Naive thymus-derived CD8-positive, alpha-beta T cell (primary cell): Measurements from ENCODE around the gene ASAP2. TPM values are rescaled to one million over a fixed set of nuclear protein-coding genes. Genes with fewer than 3 reads are reported as not detected.

Experiments used
- ATAC-seq, 2 donors: fragments of 150-1000 bp; cut with Tn5 transposase in 1 of 2; sonication (Bioruptor Pico), chemical (Tn5 transposase) in 1 of 2; 1 replicate in 1 of 2; 2 replicates in 1 of 2; pipeline ENCODE4 v1.10.0; 2021; ENCODE audit warnings: mild to moderate bottlenecking in 2 of 2, moderate library complexity in 2 of 2
- POLR2A ChIA-PET: fragments of 350-600 bp; sonication (Branson Sonifier 250); formaldehyde crosslinking; loops from one replicate; lab custom pipeline; 2021; ENCODE audit warnings: antibody characterized with exemption; lab: Charles Lee
- DNase-seq, 10 donors: peaks; one replicate each; pipeline versions ENCODE4 v3.0.0 to v3.0.0-alpha.2; 2020 to 2022
- H3K27ac Mint-ChIP-seq, 10 donors: one replicate each; pipeline ENCODE4 v1.8.0; 2020 to 2022; ENCODE audit warnings: mild to moderate bottlenecking in 10 of 10, mixed read lengths in 10 of 10, moderate library complexity in 4 of 10, inconsistent platforms in 1 of 10
- H3K27me3 Mint-ChIP-seq, 5 donors: one replicate each; pipeline ENCODE4 v1.8.0; 2021 to 2022; ENCODE audit warnings: mixed read lengths in 5 of 5
- H3K36me3 Mint-ChIP-seq, 3 donors: one replicate each; pipeline ENCODE4 v1.8.0; 2020 to 2022; ENCODE audit warnings: mixed read lengths in 3 of 3, mild to moderate bottlenecking in 2 of 3, inconsistent platforms in 1 of 3
- H3K4me1 Mint-ChIP-seq, 4 donors: one replicate each; pipeline ENCODE4 v1.8.0; 2021 to 2022; ENCODE audit warnings: mixed read lengths in 4 of 4
- H3K4me3 Mint-ChIP-seq, 10 donors: one replicate each; pipeline ENCODE4 v1.8.0; 2020 to 2022; ENCODE audit warnings: mild to moderate bottlenecking in 10 of 10, mixed read lengths in 10 of 10, moderate library complexity in 6 of 10, inconsistent platforms in 1 of 10
- H3K9me3 Mint-ChIP-seq, 9 donors: one replicate each; pipeline ENCODE4 v1.8.0; 2020 to 2022; ENCODE audit warnings: mixed read lengths in 9 of 9, mild to moderate bottlenecking in 3 of 9, inconsistent platforms in 1 of 9, moderate library complexity in 1 of 9
- polyA plus RNA-seq, 3 donors: library from polyadenylated mRNA; unstranded; fragments of 300-500 nt; fragmentation: Illumina TruSeq; gene quantifications; one replicate each; pipeline ENCODE4 v1.2.3, GENCODE V29; 2021
- total RNA-seq, 8 experiments: library from RNA in 2 of 8; stranded (reverse) in 2 of 8; gene quantifications; one replicate each; pipeline ENCODE4 v1.2.3 and lab custom pipeline; 2021 to 2026

ASAP2 gene
- total and polyA plus RNA-seq, 5 experiments from 2014 or later: not detected

- Mint-ChIP-seq H3K27me3 (peaks cover 2 to 17% (median 3%) of the 10 kb centered on the region in 5 donors), H3K4me1 (peaks cover 0 to 6% (median 2%) of the 10 kb centered on the region in 4 donors), H3K9me3 (no peaks in the 10 kb centered on the region), H3K27ac (no peak overlapping the region), H3K4me3 (no peak overlapping the region), H3K36me3 (no peaks in the 10 kb centered on the region)
- no peak for DNase-seq
- ATAC-seq: no peak
- POLR2A ChIA-PET: no interaction called here
Observed at GRCh38 chr2:9308186-9308955, 101.8 kb downstream of the ASAP2 start.

- peaks cover 0 to 6% (median 2%) of the 10 kb centered on the region in 4 donors for H3K4me1 Mint-ChIP-seq
- no peak for DNase-seq
- H3K4me3 Mint-ChIP-seq: no peak overlapping the region
- no peaks in the 10 kb centered on the region for H3K9me3 Mint-ChIP-seq
- H3K27ac Mint-ChIP-seq: no peak overlapping the region
- POLR2A ChIA-PET: no interaction called here
- no peaks in the 10 kb centered on the region for H3K36me3 Mint-ChIP-seq
- peaks cover 0 to 12% (median 2%) of the 10 kb centered on the region in 5 donors for H3K27me3 Mint-ChIP-seq
- no peak for ATAC-seq
Observed at GRCh38 chr2:9309147-9309546, 102.5 kb downstream of the ASAP2 start.

DNA sequence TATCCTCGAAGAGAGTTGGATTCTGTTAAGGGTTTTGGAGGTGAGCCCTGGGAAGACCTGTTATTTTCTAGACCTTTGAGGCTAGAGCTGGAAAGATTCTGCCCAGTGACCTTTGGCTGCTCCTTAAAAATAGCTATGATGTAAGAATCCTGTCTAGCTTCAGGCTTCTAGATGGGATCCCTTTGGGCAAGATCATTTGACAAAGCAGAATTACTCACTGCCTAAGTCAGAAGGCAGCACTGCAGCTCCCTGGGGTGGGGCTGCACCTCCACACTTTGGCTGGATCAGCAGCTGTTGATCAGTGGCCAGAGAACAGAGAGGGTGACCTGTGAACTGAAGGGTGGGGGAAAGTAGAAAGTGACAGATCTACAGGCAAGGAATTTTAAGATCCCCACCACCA lies 103.8 kb downstream of the ASAP2 start:
- ATAC-seq (no peak), DNase-seq (no peak)
- H3K4me3 Mint-ChIP-seq: no peak overlapping the region
- H3K36me3 Mint-ChIP-seq: no peaks in the 10 kb centered on the region
- H3K9me3 Mint-ChIP-seq: no peaks in the 10 kb centered on the region
- H3K27ac Mint-ChIP-seq: no peak overlapping the region
- POLR2A ChIA-PET: no interaction called here
- peaks cover 0 to 6% (median 3%) of the 10 kb centered on the region in 4 donors for H3K4me1 Mint-ChIP-seq
- H3K27me3 Mint-ChIP-seq: peaks cover 0 to 5% (median 2%) of the 10 kb centered on the region in 5 donors

DNA sequence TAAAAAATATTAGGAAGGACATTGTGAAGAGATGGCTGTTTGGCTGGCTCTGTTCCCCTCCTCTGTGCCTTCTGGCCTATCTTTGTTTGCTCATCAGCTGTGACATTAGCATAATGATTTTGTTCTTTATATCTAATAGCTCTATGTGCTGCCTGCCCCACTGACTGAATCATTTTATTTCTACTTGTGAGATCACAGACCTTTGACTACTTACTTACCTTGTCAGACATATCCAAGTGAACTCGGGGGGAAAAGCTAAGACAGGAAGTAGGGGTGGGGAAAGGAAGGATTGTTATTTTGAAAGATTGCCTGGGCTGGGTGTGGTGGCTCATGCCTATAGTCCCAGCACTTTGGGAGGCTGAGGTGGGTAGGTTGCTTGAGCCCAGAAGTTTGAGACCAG lies 104.2 kb downstream of the ASAP2 start:
- Mint-ChIP-seq H3K36me3 (no peaks in the 10 kb centered on the region), H3K4me1 (peaks cover 0 to 6% (median 3%) of the 10 kb centered on the region in 4 donors), H3K27me3 (peaks cover 0 to 5% (median 2%) of the 10 kb centered on the region in 5 donors), H3K27ac (peak overlapping the region in 1 of 10 donors; percentile 8), H3K4me3 (no peak overlapping the region), H3K9me3 (no peaks in the 10 kb centered on the region)
- DNase-seq (no peak), ATAC-seq (no peak)
- POLR2A ChIA-PET: no interaction called here

GRCh38 chr2:9311488-9311887 lies 104.9 kb downstream of the ASAP2 start:
- POLR2A ChIA-PET: no interaction called here
- no peak overlapping the region for H3K27ac Mint-ChIP-seq
- no peak overlapping the region for H3K4me3 Mint-ChIP-seq
- peaks cover 0 to 6% (median 3%) of the 10 kb centered on the region in 4 donors for H3K4me1 Mint-ChIP-seq
- peaks cover 0 to 5% (median 2%) of the 10 kb centered on the region in 5 donors for H3K27me3 Mint-ChIP-seq
- ATAC-seq (no peak), DNase-seq (no peak)
- H3K9me3 Mint-ChIP-seq: no peaks in the 10 kb centered on the region
- no peaks in the 10 kb centered on the region for H3K36me3 Mint-ChIP-seq

GRCh38 chr2:9312591-9312990 lies 106.0 kb downstream of the ASAP2 start:
- Mint-ChIP-seq H3K27me3 (peaks cover 0 to 5% (median 2%) of the 10 kb centered on the region in 5 donors), H3K4me3 (no peak overlapping the region), H3K36me3 (no peaks in the 10 kb centered on the region), H3K4me1 (peaks cover 0 to 6% (median 3%) of the 10 kb centered on the region in 4 donors), H3K9me3 (no peaks in the 10 kb centered on the region), H3K27ac (no peak overlapping the region)
- DNase-seq (no peak), ATAC-seq (no peak)
- POLR2A ChIA-PET: no interaction called here

GRCh38 chr2:9313443-9313842 lies 106.8 kb downstream of the ASAP2 start:
- no peak for DNase-seq
- POLR2A ChIA-PET: no interaction called here
- no peak overlapping the region for H3K4me3 Mint-ChIP-seq
- no peaks in the 10 kb centered on the region for H3K9me3 Mint-ChIP-seq
- H3K27me3 Mint-ChIP-seq: peaks cover 0 to 5% (median 2%) of the 10 kb centered on the region in 5 donors
- ATAC-seq: no peak
- no peak overlapping the region for H3K27ac Mint-ChIP-seq
- peaks cover 0 to 6% (median 3%) of the 10 kb centered on the region in 4 donors for H3K4me1 Mint-ChIP-seq
- no peaks in the 10 kb centered on the region for H3K36me3 Mint-ChIP-seq

DNA sequence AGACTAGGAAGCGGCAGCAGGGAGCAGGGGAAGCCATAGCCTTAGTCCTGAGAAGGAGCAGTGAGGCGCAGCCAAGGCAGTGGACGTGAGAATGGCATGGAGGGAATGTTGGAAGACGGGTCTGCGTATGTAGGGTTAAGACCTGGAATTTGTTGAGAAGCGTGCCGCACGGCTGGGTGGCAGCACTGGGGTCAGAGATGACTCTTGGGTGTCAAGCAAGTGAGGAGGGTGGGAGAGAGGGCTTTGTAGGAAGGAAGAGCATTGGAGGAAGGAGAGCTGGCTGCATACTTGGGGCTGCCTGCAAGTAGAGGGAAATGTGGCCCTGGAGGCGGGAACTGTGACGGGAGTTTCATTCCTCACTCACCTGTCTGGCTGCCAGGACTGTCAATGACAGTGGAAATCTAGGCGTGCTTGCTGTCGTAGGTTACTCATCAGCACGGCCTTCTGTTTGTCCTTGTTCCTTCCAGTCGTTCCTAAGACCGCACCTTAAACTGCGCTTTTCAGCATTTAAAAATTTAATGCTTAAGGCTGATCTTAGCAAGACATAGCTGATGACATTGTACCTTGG lies 108.8 kb downstream of the ASAP2 start:
- no peak for DNase-seq
- Mint-ChIP-seq H3K36me3 (no peaks in the 10 kb centered on the region), H3K4me1 (peaks cover 0 to 6% (median 3%) of the 10 kb centered on the region in 4 donors), H3K9me3 (no peaks in the 10 kb centered on the region), H3K4me3 (no peak overlapping the region), H3K27me3 (peaks cover 0 to 5% (median 4%) of the 10 kb centered on the region in 5 donors), H3K27ac (no peak overlapping the region)
- no peak for ATAC-seq
- POLR2A ChIA-PET: no interaction called here

GRCh38 chr2:9317559-9317958 lies 110.9 kb downstream of the ASAP2 start:
- Mint-ChIP-seq H3K4me1 (peaks cover 0 to 6% (median under 1%) of the 10 kb centered on the region in 4 donors), H3K9me3 (no peaks in the 10 kb centered on the region), H3K4me3 (no peak overlapping the region), H3K36me3 (no peaks in the 10 kb centered on the region), H3K27ac (no peak overlapping the region), H3K27me3 (peaks cover 0 to 12% (median 4%) of the 10 kb centered on the region in 5 donors)
- POLR2A ChIA-PET: no interaction called here
- DNase-seq (no peak), ATAC-seq (no peak)

- peaks cover 0 to 12% (median 3%) of the 10 kb centered on the region in 5 donors for H3K27me3 Mint-ChIP-seq
- H3K4me3 Mint-ChIP-seq: no peak overlapping the region
- peaks cover 0 to 6% (median under 1%) of the 10 kb centered on the region in 4 donors for H3K4me1 Mint-ChIP-seq
- POLR2A ChIA-PET: no interaction called here
- DNase-seq (no peak), ATAC-seq (no peak)
- no peak overlapping the region for H3K27ac Mint-ChIP-seq
- H3K36me3 Mint-ChIP-seq: no peaks in the 10 kb centered on the region
- H3K9me3 Mint-ChIP-seq: no peaks in the 10 kb centered on the region
Observed at GRCh38 chr2:9318461-9319337, 112.1 kb downstream of the ASAP2 start.

DNA sequence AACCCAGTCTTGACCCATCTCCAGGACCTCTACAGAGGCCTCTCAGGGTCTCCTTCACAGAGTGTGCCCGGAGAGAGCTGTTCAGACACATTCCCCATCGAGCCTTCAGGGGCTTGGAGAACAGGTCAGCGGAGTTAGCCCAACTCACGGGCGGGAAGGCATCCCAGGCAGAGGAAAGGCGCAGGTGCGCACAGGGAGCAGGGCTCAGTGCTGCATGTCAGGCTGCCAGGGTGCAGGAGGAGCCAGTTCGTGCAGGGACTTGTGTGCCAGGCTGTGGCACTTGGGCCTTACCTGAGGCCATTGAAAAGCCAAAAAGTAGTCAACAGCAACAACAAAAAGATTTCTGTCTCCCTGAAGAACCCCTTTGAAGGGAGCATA lies 112.7 kb downstream of the ASAP2 start:
- H3K36me3 Mint-ChIP-seq: no peaks in the 10 kb centered on the region
- ATAC-seq (no peak), DNase-seq (no peak)
- peak overlapping the region in 1 of 10 donors; percentile 14 for H3K27ac Mint-ChIP-seq
- POLR2A ChIA-PET: no interaction called here
- peaks cover 0 to 12% (median 3%) of the 10 kb centered on the region in 5 donors for H3K27me3 Mint-ChIP-seq
- peaks cover 0 to 6% (median under 1%) of the 10 kb centered on the region in 4 donors for H3K4me1 Mint-ChIP-seq
- H3K9me3 Mint-ChIP-seq: no peaks in the 10 kb centered on the region
- H3K4me3 Mint-ChIP-seq: no peak overlapping the region

GRCh38 chr2:9322576-9322975 lies 116.0 kb downstream of the ASAP2 start:
- Mint-ChIP-seq H3K27ac (peak overlapping the region in 1 of 10 donors; percentile 10), H3K4me1 (peaks cover 0 to 2% (median under 1%) of the 10 kb centered on the region in 4 donors), H3K27me3 (peaks cover 0 to 7% (median 0%) of the 10 kb centered on the region in 5 donors), H3K4me3 (no peak overlapping the region), H3K36me3 (no peaks in the 10 kb centered on the region), H3K9me3 (no peaks in the 10 kb centered on the region)
- DNase-seq (no peak), ATAC-seq (no peak)
- POLR2A ChIA-PET: no interaction called here
